Neutrophil (primary cell): Measurements from ENCODE around the gene BTD.

Experiments used
- H3K27ac ChIP-seq: fragments of 200-600 bp; sonication (generic); 2 replicates; pipeline ENCODE4 v1.5.1; 2016; ENCODE audit warnings: mild to moderate bottlenecking, moderate library complexity
- H3K27me3 ChIP-seq: fragments of 200-600 bp; sonication (generic); 2 replicates; pipeline ENCODE4 v1.6.0; 2016; ENCODE audit warnings: mild to moderate bottlenecking
- H3K36me3 ChIP-seq: fragments of 200-600 bp; sonication (generic); 2 replicates; pipeline ENCODE4 v1.5.1; 2017
- H3K4me1 ChIP-seq, 2 experiments: fragments of 200-600 bp in 1 of 2; sonication (generic) in 1 of 2; 1 replicate in 1 of 2; 2 replicates in 1 of 2; pipeline versions ENCODE4 v1.5.1 to v1.6.1; 2013 to 2016; ENCODE audit warnings: low read depth in 1 of 2, low read length in 1 of 2, mild to moderate bottlenecking in 1 of 2, moderate library complexity in 1 of 2; ENCODE audit not compliant: control insufficient read depth in 1 of 2, insufficient read depth in 1 of 2
- H3K4me3 ChIP-seq, 2 experiments: fragments of 200-600 bp in 1 of 2; sonication (generic) in 1 of 2; 1 replicate in 1 of 2; 2 replicates in 1 of 2; pipeline ENCODE4 v1.5.1; 2013 to 2016; ENCODE audit warnings: low read depth in 1 of 2, low read length in 1 of 2, mild to moderate bottlenecking in 1 of 2, moderate library complexity in 1 of 2
- H3K9me3 ChIP-seq: fragments of 200-600 bp; sonication (generic); 2 replicates; pipeline ENCODE4 v1.5.1; 2016
- CTCF ChIP-seq: fragments of 200-600 bp; sonication (generic); IDR thresholded peaks from 2 replicates; pipeline ENCODE4 v1.5.1; 2016; ENCODE audit warnings: antibody characterized with exemption

The BTD gene

GRCh38 chr3:15656342-15656741 is 54.8 kb downstream of the BTD start:
- H3K27ac ChIP-seq = no peak overlapping the region
- no peaks in the 10 kb centered on the region for H3K36me3 ChIP-seq
- H3K27me3 ChIP-seq = peaks cover 23% of the 10 kb centered on the region
- peaks cover 10% of the 10 kb centered on the region for H3K9me3 ChIP-seq
- H3K4me1 ChIP-seq = no peaks in the 10 kb centered on the region
- H3K4me3 ChIP-seq = no peak overlapping the region
- no peak for TF ChIP-seq CTCF

GRCh38 chr3:15657016-15657415 is 55.5 kb downstream of the BTD start:
- Histone ChIP-seq H3K4me3 (no peak overlapping the region), H3K9me3 (peaks cover 10% of the 10 kb centered on the region), H3K4me1 (no peaks in the 10 kb centered on the region), H3K27me3 (peaks cover 22% of the 10 kb centered on the region), H3K27ac (no peak overlapping the region), H3K36me3 (no peaks in the 10 kb centered on the region)
- no peak for TF ChIP-seq CTCF

GRCh38 chr3:15659254-15659975 is 57.9 kb downstream of the BTD start:
- Histone ChIP-seq H3K4me1 (no peaks in the 10 kb centered on the region), H3K4me3 (no peak overlapping the region), H3K27me3 (peaks cover 19% of the 10 kb centered on the region), H3K9me3 (peaks cover 10% of the 10 kb centered on the region), H3K27ac (no peak overlapping the region), H3K36me3 (no peaks in the 10 kb centered on the region)
- TF ChIP-seq CTCF = no peak

GRCh38 chr3:15660055-15660935 is 58.8 kb downstream of the BTD start:
- Histone ChIP-seq H3K4me3 (no peak overlapping the region), H3K27me3 (peaks cover 19% of the 10 kb centered on the region), H3K4me1 (no peaks in the 10 kb centered on the region), H3K9me3 (peaks cover 10% of the 10 kb centered on the region), H3K36me3 (no peaks in the 10 kb centered on the region), H3K27ac (no peak overlapping the region)
- no peak for TF ChIP-seq CTCF

- Histone ChIP-seq H3K36me3 (peaks cover 10% of the 10 kb centered on the region), H3K27me3 (peaks cover 19% of the 10 kb centered on the region), H3K27ac (no peak overlapping the region), H3K4me1 (no peaks in the 10 kb centered on the region), H3K4me3 (no peak overlapping the region), H3K9me3 (no peaks in the 10 kb centered on the region)
- no peak for TF ChIP-seq CTCF
Measured at GRCh38 chr3:15664144-15664543, 62.6 kb downstream of the BTD start.
